HEK293 (cell line): ENCODE results near the gene MACC1.

Experiments
- CTCF ChIA-PET: fragments of 350-600 bp; formaldehyde crosslinking; extraction: SDS; loops from one replicate; lab custom pipeline; 2021; ENCODE audit warnings: antibody characterized with exemption; lab: Yijun Ruan, JAX
- POLR2A ChIA-PET: fragments of 300-600 bp; formaldehyde crosslinking; extraction: SDS; loops from one replicate; lab custom pipeline; 2020; ENCODE audit warnings: antibody characterized with exemption, inconsistent platforms; lab: Yijun Ruan, JAX
- H3K27ac ChIP-seq: fragments of 200-500 bp; sonication (Bioruptor generic); 2 replicates; pipeline ENCODE4 v1.5.1; 2014; ENCODE audit warnings: low read depth, low read length, control low read depth, inconsistent platforms; ENCODE audit errors: extremely low read depth
- H3K36me3 ChIP-seq, 2 experiments: fragments of 200-500 bp in 1 of 2; sonication (Bioruptor generic) in 1 of 2; 1 replicate in 1 of 2; 2 replicates in 1 of 2; pipeline ENCODE4 v1.5.1; 2014 to 2017; ENCODE audit warnings: inconsistent platforms in 2 of 2, low read length in 2 of 2; ENCODE audit not compliant: control insufficient read depth in 2 of 2, insufficient read depth in 1 of 2
- H3K4me1 ChIP-seq: fragments of 200-500 bp; sonication (Bioruptor generic); 2 replicates; pipeline ENCODE4 v1.5.1; 2014; ENCODE audit warnings: mild to moderate bottlenecking, low read length, inconsistent platforms; ENCODE audit not compliant: control insufficient read depth, insufficient read depth
- H3K4me3 ChIP-seq: 2 replicates; pipeline ENCODE4 v1.5.1; 2011; ENCODE audit warnings: low read depth, mild to moderate bottlenecking, control low read depth, low read length, moderate library complexity
- H3K9me3 ChIP-seq: fragments of 200-500 bp; sonication (Bioruptor generic); 2 replicates; pipeline ENCODE4 v1.5.1; 2014; ENCODE audit warnings: low read depth, low read length, inconsistent platforms; ENCODE audit not compliant: control insufficient read depth, insufficient read depth
- GLI2 ChIP-seq: fragments of 450-650 bp; formaldehyde crosslinking; IDR thresholded peaks from 2 replicates; pipeline ENCODE4; 2017; ENCODE audit warnings: missing biosample characterization, missing genetic modification characterization, low read depth, borderline replicate concordance
- MZF1 ChIP-seq: fragments of 450-650 bp; formaldehyde crosslinking; IDR thresholded peaks from 2 replicates; pipeline ENCODE4 v1.5.1; 2017; ENCODE audit warnings: missing biosample characterization, missing genetic modification characterization, borderline replicate concordance
- PRDM2 ChIP-seq: fragments of 450-650 bp; formaldehyde crosslinking; IDR thresholded peaks from 2 replicates; pipeline ENCODE4 v1.5.1; 2016; ENCODE audit warnings: missing biosample characterization, missing genetic modification characterization, borderline replicate concordance
- ZBTB11 ChIP-seq: fragments of 450-650 bp; formaldehyde crosslinking; conservative IDR thresholded peaks from 2 replicates; pipeline ENCODE4 v1.5.1; 2016; ENCODE audit warnings: low read depth, missing biosample characterization, missing genetic modification characterization
- ZBTB17 ChIP-seq: fragments of 450-650 bp; formaldehyde crosslinking; IDR thresholded peaks from 2 replicates; pipeline ENCODE4 v1.5.1; 2016; ENCODE audit warnings: missing biosample characterization, missing genetic modification characterization
- ZNF148 ChIP-seq: fragments of 450-650 bp; formaldehyde crosslinking; IDR thresholded peaks from 2 replicates; pipeline ENCODE4 v1.5.0; 2017; ENCODE audit warnings: missing biosample characterization, missing genetic modification characterization, borderline replicate concordance
- ZNF169 ChIP-seq: fragments of 450-650 bp; formaldehyde crosslinking; IDR thresholded peaks from 2 replicates; pipeline ENCODE4 v1.5.1; 2016; ENCODE audit warnings: missing biosample characterization, missing genetic modification characterization
- ZNF2 ChIP-seq: fragments of 450-650 bp; formaldehyde crosslinking; IDR thresholded peaks from 2 replicates; pipeline ENCODE4 v1.5.1; 2016; ENCODE audit warnings: missing biosample characterization, missing genetic modification characterization
- ZNF202 ChIP-seq: fragments of 450-650 bp; formaldehyde crosslinking; IDR thresholded peaks from 2 replicates; pipeline ENCODE4 v1.5.1; 2016; ENCODE audit warnings: missing biosample characterization, missing genetic modification characterization, borderline replicate concordance
- ZNF24 ChIP-seq: fragments of 450-650 bp; formaldehyde crosslinking; IDR thresholded peaks from 2 replicates; pipeline ENCODE4 v1.5.1; 2016; ENCODE audit warnings: missing biosample characterization, missing genetic modification characterization
- ZNF350 ChIP-seq: fragments of 450-650 bp; formaldehyde crosslinking; IDR thresholded peaks from 2 replicates; pipeline ENCODE4 v1.5.0; 2017; ENCODE audit warnings: missing biosample characterization, mild to moderate bottlenecking, missing genetic modification characterization
- ZNF423 ChIP-seq: fragments of 450-650 bp; formaldehyde crosslinking; IDR thresholded peaks from 2 replicates; pipeline ENCODE4 v1.5.1; 2016; ENCODE audit warnings: missing biosample characterization, missing genetic modification characterization
- ZNF624 ChIP-seq: fragments of 450-650 bp; formaldehyde crosslinking; IDR thresholded peaks from 2 replicates; pipeline ENCODE4 v1.5.1; 2017; ENCODE audit warnings: missing biosample characterization, missing genetic modification characterization
- ZNF670 ChIP-seq: fragments of 450-650 bp; formaldehyde crosslinking; IDR thresholded peaks from 2 replicates; pipeline ENCODE4 v1.5.1; 2016; ENCODE audit warnings: missing biosample characterization, missing genetic modification characterization, low read depth
- ZNF692 ChIP-seq: fragments of 450-650 bp; formaldehyde crosslinking; IDR thresholded peaks from 2 replicates; pipeline ENCODE4 v1.5.1; 2016; ENCODE audit warnings: missing biosample characterization, missing genetic modification characterization
- ZNF747 ChIP-seq: fragments of 450-650 bp; formaldehyde crosslinking; IDR thresholded peaks from 2 replicates; pipeline ENCODE4 v1.5.1; 2016; ENCODE audit warnings: missing biosample characterization, missing genetic modification characterization
- ZNF843 ChIP-seq: fragments of 450-650 bp; formaldehyde crosslinking; IDR thresholded peaks from 2 replicates; pipeline ENCODE4 v1.5.1; 2016; ENCODE audit warnings: missing biosample characterization, missing genetic modification characterization
- ZSCAN4 ChIP-seq: fragments of 450-650 bp; formaldehyde crosslinking; IDR thresholded peaks from 2 replicates; pipeline ENCODE4 v1.5.1; 2017; ENCODE audit warnings: missing biosample characterization, missing genetic modification characterization

MACC1 gene

GRCh38 chr7:20132585-20132984 lies 84.6 kb downstream of the MACC1 start:
- POLR2A ChIA-PET = no interaction called here
- CTCF ChIA-PET = no interaction called here
- no peak for TF ChIP-seq GLI2 (tag by site-specific recombination)
- no peak for TF ChIP-seq ZNF2
- no peak for TF ChIP-seq ZNF24 (tag by site-specific recombination)
- TF ChIP-seq ZNF350 = no peak
- no peak for TF ChIP-seq ZNF148
- no peak for TF ChIP-seq ZNF692 (tag by site-specific recombination)
- TF ChIP-seq MZF1 (tag by site-specific recombination) = no peak
- TF ChIP-seq ZNF624 (tag by site-specific recombination) = no peak
- no peak for TF ChIP-seq ZNF169 (tag by site-specific recombination)
- no peak for TF ChIP-seq ZNF670

GRCh38 chr7:20131776-20132175 lies 85.4 kb downstream of the MACC1 start:
- Histone ChIP-seq H3K9me3 (no peaks in the 10 kb centered on the region), H3K4me1 (no peaks in the 10 kb centered on the region), H3K36me3 (no peaks in the 10 kb centered on the region), H3K27ac (no peak overlapping the region), H3K4me3 (no peak overlapping the region)
- POLR2A ChIA-PET = no interaction called here
- CTCF ChIA-PET = no interaction called here
- TF ChIP-seq PRDM2 (tag by site-specific recombination) (no peak), ZNF148 (no peak), ZNF423 (tag by site-specific recombination) (no peak), ZSCAN4 (tag by site-specific recombination) (no peak), ZBTB17 (tag by site-specific recombination) (no peak), ZNF843 (tag by site-specific recombination) (no peak), ZNF202 (tag by site-specific recombination) (no peak), ZBTB11 (tag by site-specific recombination) (no peak), ZNF747 (no peak)

More at GRCh38 chr7:20132585-20132984, 84.6 kb downstream of the MACC1 start:
- no peaks in the 10 kb centered on the region for H3K36me3 ChIP-seq
- H3K9me3 ChIP-seq = no peaks in the 10 kb centered on the region
- no peaks in the 10 kb centered on the region for H3K4me1 ChIP-seq
- no peak overlapping the region for H3K4me3 ChIP-seq
- no peak overlapping the region for H3K27ac ChIP-seq
